GM12801 (cell line): ENCODE results near the gene INSL6.

Source experiments
- CTCF ChIP-seq: IDR thresholded peaks from one replicate; pipeline ENCODE4 v1.5.1; 2011; ENCODE audit warnings: control low read depth; ENCODE audit not compliant: insufficient read length; ENCODE audit errors: extremely low read depth

Gene INSL6

GRCh38 chr9:5185220-5185840 lies at the start of gene INSL6:
INSL6 (minus strand) TSS chr9:5185639; CDS start chr9:5185602, 37 bp downstream.
- no peak for TF ChIP-seq CTCF

- TF ChIP-seq CTCF = no peak
Measured at GRCh38 chr9:5231212-5231611, 45.8 kb upstream of the INSL6 start, which contains the start of gene INSL4. INSL4 (plus strand) TSS chr9:5231419; CDS start chr9:5231524, 105 bp downstream.

GRCh38 chr9:5230554-5230953 lies 45.1 kb upstream of the INSL6 start:
- TF ChIP-seq CTCF = no peak

- TF ChIP-seq CTCF = no peak
Measured at GRCh38 chr9:5205071-5205470, 19.6 kb upstream of the INSL6 start.

- TF ChIP-seq CTCF = no peak
Measured at GRCh38 chr9:5195463-5195862, 10.0 kb upstream of the INSL6 start.

- no peak for TF ChIP-seq CTCF
Measured at GRCh38 chr9:5193345-5193744, 7.9 kb upstream of the INSL6 start.

- TF ChIP-seq CTCF = no peak
Measured at GRCh38 chr9:5191985-5192384, 6.5 kb upstream of the INSL6 start.
